GM12878 (cell line): ENCODE measurements around the gene SLC17A8. TPM values are rescaled to one million over a fixed set of nuclear protein-coding genes. Genes with fewer than 3 reads are reported as not detected.

Source experiments
- ATAC-seq: fragments of 200-7000 bp; cut with Tn5 transposase; 3 replicates; pipeline ENCODE4 v1.9.1; 2020; ENCODE audit warnings: mild to moderate bottlenecking, moderate library complexity
- BruUV-seq: library from RNA; stranded (reverse); fragments of 400-500 nt; replicated peaks from 2 replicates; lab custom pipeline; 2021; lab: Mats Ljungman, UMichigan
- CTCF ChIA-PET: fragments of 300-600 bp; sonication (Branson Sonifier 250); formaldehyde crosslinking; extraction: SDS; loops from one replicate; lab custom pipeline; 2021; ENCODE audit warnings: inconsistent platforms; lab: Yijun Ruan, JAX
- POLR2A ChIA-PET: fragments of 350-600 bp; formaldehyde crosslinking; extraction: SDS; loops from one replicate; lab custom pipeline; 2021; ENCODE audit warnings: inconsistent platforms; lab: Charles Lee
- RAD21 ChIA-PET: fragments of 300-600 bp; sonication (Branson Sonifier 250); formaldehyde crosslinking; loops from one replicate; lab custom pipeline; 2023; ENCODE audit warnings: antibody characterized with exemption; ENCODE audit not compliant: unreplicated experiment; lab: Charles Lee
- SMC1A ChIA-PET: fragments of 300-600 bp; sonication (Branson Sonifier 250); formaldehyde crosslinking; loops from one replicate; lab custom pipeline; 2023; ENCODE audit not compliant: unreplicated experiment, uncharacterized antibody; lab: Charles Lee
- DNase-seq: peaks from one replicate; pipeline ENCODE4 v3.0.0-alpha.2; 2011; ENCODE audit warnings: low read depth, low spot score
- FAIRE-seq: peaks from 3 replicates; lab custom pipeline; 2011; peaks lifted over from hg19 to GRCh38; lab: Jason Lieb, UNC
- H2AFZ ChIP-seq: 2 replicates; pipeline ENCODE4 v1.6.0; 2011; ENCODE audit warnings: low read depth, low read length, control low read depth; ENCODE audit not compliant: control insufficient read depth
- H3K27ac ChIP-seq: 2 replicates; pipeline ENCODE4 v1.5.1; 2011; ENCODE audit warnings: control low read depth; ENCODE audit not compliant: control insufficient read depth, insufficient read depth
- H3K27me3 ChIP-seq, 2 experiments: replicated peaks in 1 of 2; 2 replicates each; pipeline versions ENCODE4 v1.6.0 to v1.6.1; 2011; ENCODE audit warnings: low read length in 1 of 2; ENCODE audit not compliant: control insufficient read depth in 2 of 2, insufficient read depth in 2 of 2
- H3K36me3 ChIP-seq, 2 experiments: 2 replicates each; pipeline ENCODE4 v1.5.1; 2011; ENCODE audit warnings: low read length in 1 of 2; ENCODE audit not compliant: control insufficient read depth in 2 of 2, insufficient read depth in 2 of 2
- H3K4me1 ChIP-seq: 2 replicates; pipeline ENCODE4 v1.6.1; 2011; ENCODE audit warnings: mild to moderate bottlenecking, low read length, moderate library complexity, mixed read lengths; ENCODE audit not compliant: control insufficient read depth, insufficient read depth
- H3K4me2 ChIP-seq: 2 replicates; pipeline ENCODE4 v1.6.0; 2011; ENCODE audit warnings: control low read depth; ENCODE audit not compliant: control insufficient read depth, insufficient read depth
- H3K4me3 ChIP-seq: fragments of 200-600 bp; sonication (generic); 2 replicates; pipeline ENCODE4 v1.5.1; 2016
- H3K79me2 ChIP-seq: 2 replicates; pipeline ENCODE4 v1.6.0; 2011; ENCODE audit warnings: low read length; ENCODE audit not compliant: control insufficient read depth, insufficient read depth
- H3K9ac ChIP-seq: 2 replicates; pipeline ENCODE4 v1.8.0; 2011; ENCODE audit warnings: low read length, control low read depth, mixed read lengths; ENCODE audit not compliant: control insufficient read depth, insufficient read depth
- H3K9me3 ChIP-seq: replicated peaks from 3 replicates; pipeline ENCODE4 v1.5.1; 2011; ENCODE audit warnings: mild to moderate bottlenecking, low read length; ENCODE audit not compliant: control insufficient read depth, insufficient read depth
- H4K20me1 ChIP-seq: 2 replicates; pipeline ENCODE4 v1.6.0; 2011; ENCODE audit not compliant: control insufficient read depth, insufficient read depth
- BHLHE40 ChIP-seq, 2 experiments: fragments of 450-650 bp in 1 of 2; IDR thresholded peaks; 2 replicates each; pipeline ENCODE4 v1.6.1; 2011 to 2017; ENCODE audit warnings: low read depth in 2 of 2, borderline replicate concordance in 1 of 2, improper control_type of control experiment in 1 of 2, low read length in 1 of 2, mild to moderate bottlenecking in 1 of 2
- CBX5 ChIP-seq: sonication (generic); IDR thresholded peaks from 2 replicates; pipeline ENCODE4 v1.6.1; 2016; ENCODE audit warnings: low read depth, moderate library complexity, mild to moderate bottlenecking, inconsistent platforms
- EED ChIP-seq: sonication (generic); IDR thresholded peaks from 2 replicates; pipeline ENCODE4 v1.6.1; 2016; ENCODE audit warnings: antibody characterized with exemption, low read depth
- FOXM1 ChIP-seq: IDR thresholded peaks from 2 replicates; pipeline ENCODE4 v1.6.1; 2012; ENCODE audit warnings: low read depth, mild to moderate bottlenecking, inconsistent platforms, low read length, moderate library complexity
- GABPA ChIP-seq: IDR thresholded peaks from 2 replicates; pipeline ENCODE4 v1.6.1; 2014; ENCODE audit warnings: antibody characterized with exemption, low read depth, mild to moderate bottlenecking, inconsistent platforms
- RB1 ChIP-seq: fragments of 450-650 bp; formaldehyde crosslinking; IDR thresholded peaks from 2 replicates; pipeline ENCODE4 v1.6.1; 2017; ENCODE audit warnings: mild to moderate bottlenecking, borderline replicate concordance
- ZBTB40 ChIP-seq: fragments of 450-650 bp; IDR thresholded peaks from 2 replicates; pipeline ENCODE4 v1.6.1; 2016; ENCODE audit warnings: mild to moderate bottlenecking, moderate library complexity, borderline replicate concordance
- WGBS: methylation state at CpG from one replicate; pipeline ENCODE4 v1.1.6; 2016; ENCODE audit warnings: low lambda C conversion rate; ENCODE audit not compliant: insufficient replicate concordance, insufficient coverage; ENCODE audit errors: missing lambda C conversion rate; 5-methylcytosine and 5-hydroxymethylcytosine counted together
- in situ Hi-C: fragments of 300-500 bp; cut with MboI; formaldehyde crosslinking; loops from 9 replicates; pipeline ENCODE4 v1.14.3; 2018; ENCODE audit warnings: mixed read lengths
- intact Hi-C: fragments of 100-400 bp; cut with micrococcal nuclease; formaldehyde crosslinking; loops from one replicate; pipeline ENCODE4 v1.14.2; 2022; ENCODE audit not compliant: unreplicated experiment
- polyA plus RNA-seq, 11 experiments: library from polyadenylated mRNA; depleted of rRNA in 4 of 11; unstranded in 6 of 11; stranded (reverse) in 5 of 11; fragments of >200 nt; fragmentation: Nextera tagmentation in 4 of 11; fragmentation: Illumina TruSeq in 1 of 11; extraction: Ambion mirVana in 4 of 11; extraction: Trizol in 1 of 11; gene quantifications; 1 replicate in 1 of 11; 2 replicates in 10 of 11; pipeline versions ENCODE4 v1.2.1 to v1.2.3, GENCODE V29; 2011 to 2016; ENCODE audit warnings: inconsistent platforms in 2 of 11, missing spikeins in 2 of 11, low read depth in 1 of 11
- total RNA-seq, 4 experiments: library from RNA; depleted of rRNA in 3 of 4; stranded (reverse); fragments of >200 nt in 3 of 4; fragmentation: Illumina TruSeq in 1 of 4; extraction: Trizol in 1 of 4; gene quantifications; 2 replicates each; pipeline versions ENCODE4 v1.2.1 to v1.2.3, GENCODE V29; 2013 to 2021
- TF ChIP-seq, protein P1 (sequence below): IDR thresholded peaks from 2 replicates; pipeline ENCODE4 v1.6.1; 2012; ENCODE audit warnings: mild to moderate bottlenecking, low read depth, low read length

SLC17A8 gene
- total and polyA plus RNA-seq, 10 of the 15 experiments (the other 5 are each of a cell fraction or from before 2014, with no cell fraction given) = 0.18 TPM; not detected in 9

DNA sequence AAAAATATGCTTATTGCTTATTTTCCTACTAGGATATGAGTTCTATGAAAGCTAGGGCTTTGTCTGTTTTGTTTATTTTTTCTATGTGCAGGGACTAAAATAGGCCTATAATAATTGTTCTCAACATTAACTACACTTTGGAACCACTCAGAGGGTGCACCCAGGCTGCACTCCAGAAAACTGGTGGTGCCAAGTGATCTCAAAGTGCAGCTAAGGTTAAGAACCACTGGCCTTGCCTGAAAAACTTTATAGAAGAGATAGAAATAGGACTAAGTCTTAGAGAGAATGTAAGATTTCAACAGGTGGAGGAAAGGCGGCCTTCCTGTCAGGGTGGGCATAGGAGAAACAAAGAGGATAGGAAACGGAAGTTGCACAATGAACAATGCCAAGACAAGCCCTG lies 79.1 kb downstream of the SLC17A8 start:
- ChIA-PET POLR2A (interaction anchor here (0.6 to 0.7 kb wide), 2 partner anchors 29 to 1651 kb away, joined by 3 to 5 read pairs; no protein-coding TSS in a partner anchor), RAD21 (interaction anchor here (2.3 kb wide), 1 partner anchor 31 kb away, joined by 8 read pairs; no protein-coding TSS in a partner anchor), CTCF (interaction anchor here (1.4 kb wide), 1 partner anchor 31 kb away, joined by 3 read pairs; no protein-coding TSS in a partner anchor), SMC1A (no interaction called here)
- Histone ChIP-seq H3K27ac (no peak overlapping the region), H3K4me1 (no peaks in the 10 kb centered on the region), H2AFZ (no peak overlapping the region), H3K79me2 (no peaks in the 10 kb centered on the region), H3K27me3 (no peaks in the 10 kb centered on the region), H3K9me3 (no peaks in the 10 kb centered on the region), H3K9ac (no peak overlapping the region), H3K4me2 (no peak overlapping the region), H4K20me1 (no peaks in the 10 kb centered on the region), H3K36me3 (no peaks in the 10 kb centered on the region), H3K4me3 (no peak overlapping the region)
- DNase-seq (no peak), ATAC-seq (no peak), FAIRE-seq (no peak)
- in situ Hi-C loops (no loop called here), intact Hi-C loops (no loop called here)
- no TSS peak for BruUV-seq
- WGBS = 30% methylated on average over 2 of the region's 2 CpGs
- TF ChIP-seq BHLHE40 (IDR thresholded peaks at IDR 0.05; ENCODE audit: borderline replicate concordance in 1 of 2, low read depth in 2 of 2, low read length in 1 of 2) (no peak), EED (no peak), FOXM1 (no peak), RB1 (no peak), ZBTB40 (no peak), CBX5 (no peak), GABPA (no peak)
- TF ChIP-seq, protein P1, sequence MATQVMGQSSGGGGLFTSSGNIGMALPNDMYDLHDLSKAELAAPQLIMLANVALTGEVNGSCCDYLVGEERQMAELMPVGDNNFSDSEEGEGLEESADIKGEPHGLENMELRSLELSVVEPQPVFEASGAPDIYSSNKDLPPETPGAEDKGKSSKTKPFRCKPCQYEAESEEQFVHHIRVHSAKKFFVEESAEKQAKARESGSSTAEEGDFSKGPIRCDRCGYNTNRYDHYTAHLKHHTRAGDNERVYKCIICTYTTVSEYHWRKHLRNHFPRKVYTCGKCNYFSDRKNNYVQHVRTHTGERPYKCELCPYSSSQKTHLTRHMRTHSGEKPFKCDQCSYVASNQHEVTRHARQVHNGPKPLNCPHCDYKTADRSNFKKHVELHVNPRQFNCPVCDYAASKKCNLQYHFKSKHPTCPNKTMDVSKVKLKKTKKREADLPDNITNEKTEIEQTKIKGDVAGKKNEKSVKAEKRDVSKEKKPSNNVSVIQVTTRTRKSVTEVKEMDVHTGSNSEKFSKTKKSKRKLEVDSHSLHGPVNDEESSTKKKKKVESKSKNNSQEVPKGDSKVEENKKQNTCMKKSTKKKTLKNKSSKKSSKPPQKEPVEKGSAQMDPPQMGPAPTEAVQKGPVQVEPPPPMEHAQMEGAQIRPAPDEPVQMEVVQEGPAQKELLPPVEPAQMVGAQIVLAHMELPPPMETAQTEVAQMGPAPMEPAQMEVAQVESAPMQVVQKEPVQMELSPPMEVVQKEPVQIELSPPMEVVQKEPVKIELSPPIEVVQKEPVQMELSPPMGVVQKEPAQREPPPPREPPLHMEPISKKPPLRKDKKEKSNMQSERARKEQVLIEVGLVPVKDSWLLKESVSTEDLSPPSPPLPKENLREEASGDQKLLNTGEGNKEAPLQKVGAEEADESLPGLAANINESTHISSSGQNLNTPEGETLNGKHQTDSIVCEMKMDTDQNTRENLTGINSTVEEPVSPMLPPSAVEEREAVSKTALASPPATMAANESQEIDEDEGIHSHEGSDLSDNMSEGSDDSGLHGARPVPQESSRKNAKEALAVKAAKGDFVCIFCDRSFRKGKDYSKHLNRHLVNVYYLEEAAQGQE = no peak
